Peyer's patch (tissue), 4 donors: ENCODE results near the gene KLRC4.

Source experiments
- POLR2A ChIP-seq, 2 donors: fragments of 450-650 bp; IDR thresholded peaks; one replicate each; pipeline ENCODE4 v1.5.1; 2017; ENCODE audit warnings: antibody characterized with exemption in 2 of 2, mild to moderate bottlenecking in 2 of 2, moderate library complexity in 2 of 2
- TF ChIP-seq, protein P1 (sequence below), 6 experiments: fragments of 450-650 bp in 4 of 6; fragments of 200-600 bp in 2 of 6; sonication (generic) in 1 of 6; IDR thresholded peaks; one replicate each; pipeline ENCODE4 v1.5.1; 2017 to 2019; ENCODE audit warnings: antibody characterized with exemption in 6 of 6, mild to moderate bottlenecking in 3 of 6, moderate library complexity in 1 of 6

DNA sequence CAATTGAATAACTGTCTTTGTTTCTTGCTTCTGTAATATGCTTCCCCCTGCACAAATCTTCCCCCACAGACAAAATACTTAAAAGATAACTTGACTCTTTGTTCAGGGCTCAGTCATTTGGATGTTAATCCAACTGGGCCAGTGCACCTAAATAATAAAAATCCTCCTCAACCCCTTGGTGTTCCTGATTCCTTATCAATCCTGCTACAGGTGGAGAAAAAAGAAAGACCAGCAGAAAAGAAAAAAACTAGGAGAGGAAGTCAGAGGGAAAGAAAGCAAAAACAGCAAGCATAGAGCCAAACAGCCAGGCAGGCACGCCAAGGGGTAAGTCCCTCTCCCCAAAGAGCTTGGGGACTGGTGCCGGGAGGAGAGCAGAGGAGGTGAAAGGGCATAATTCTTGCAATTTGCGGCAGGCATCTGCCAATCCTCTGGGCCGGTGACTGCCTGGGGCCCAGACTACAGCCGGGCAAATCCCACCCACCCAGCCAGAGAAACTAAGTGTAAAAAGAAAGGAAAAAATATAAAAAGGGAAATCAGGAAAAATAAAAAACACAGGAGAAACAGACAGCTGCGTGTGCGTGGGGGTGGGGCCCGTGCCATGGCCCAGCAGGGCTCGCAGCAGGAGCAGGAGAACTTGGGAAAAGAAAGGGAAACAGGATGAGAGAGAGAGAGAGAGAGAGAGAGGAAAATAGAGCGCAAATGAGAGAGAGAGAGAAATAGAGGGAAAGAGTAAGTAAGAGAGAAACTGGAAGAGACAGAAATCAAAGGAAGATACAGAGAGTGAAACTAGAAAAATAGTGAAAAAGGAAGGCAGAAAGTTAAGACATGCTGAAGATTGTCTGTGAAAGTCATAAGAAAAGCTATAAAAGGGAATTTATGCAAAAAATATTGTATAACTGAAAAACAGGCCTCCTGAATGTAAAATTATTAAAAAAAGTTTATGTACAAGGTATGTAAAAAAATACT lies 41.1 kb downstream of the KLRC4 start:
- TF ChIP-seq, protein P1, sequence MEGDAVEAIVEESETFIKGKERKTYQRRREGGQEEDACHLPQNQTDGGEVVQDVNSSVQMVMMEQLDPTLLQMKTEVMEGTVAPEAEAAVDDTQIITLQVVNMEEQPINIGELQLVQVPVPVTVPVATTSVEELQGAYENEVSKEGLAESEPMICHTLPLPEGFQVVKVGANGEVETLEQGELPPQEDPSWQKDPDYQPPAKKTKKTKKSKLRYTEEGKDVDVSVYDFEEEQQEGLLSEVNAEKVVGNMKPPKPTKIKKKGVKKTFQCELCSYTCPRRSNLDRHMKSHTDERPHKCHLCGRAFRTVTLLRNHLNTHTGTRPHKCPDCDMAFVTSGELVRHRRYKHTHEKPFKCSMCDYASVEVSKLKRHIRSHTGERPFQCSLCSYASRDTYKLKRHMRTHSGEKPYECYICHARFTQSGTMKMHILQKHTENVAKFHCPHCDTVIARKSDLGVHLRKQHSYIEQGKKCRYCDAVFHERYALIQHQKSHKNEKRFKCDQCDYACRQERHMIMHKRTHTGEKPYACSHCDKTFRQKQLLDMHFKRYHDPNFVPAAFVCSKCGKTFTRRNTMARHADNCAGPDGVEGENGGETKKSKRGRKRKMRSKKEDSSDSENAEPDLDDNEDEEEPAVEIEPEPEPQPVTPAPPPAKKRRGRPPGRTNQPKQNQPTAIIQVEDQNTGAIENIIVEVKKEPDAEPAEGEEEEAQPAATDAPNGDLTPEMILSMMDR (IDR thresholded peaks at IDR 0.05), result no peak
- no peak for TF ChIP-seq POLR2A (IDR thresholded peaks at IDR 0.05)
